Measurements from ENCODE around the gene SYT8.

GRCh38 chr11:1858576-1858975 lies 23.8 kb downstream of the SYT8 start:
- no peak for TF ChIP-seq CTCF (IDR thresholded peaks at IDR 0.05)
- no peak for TF ChIP-seq EZH2 (IDR thresholded peaks at IDR 0.05; ENCODE audit: borderline replicate concordance, insufficient read depth, low read depth, low read length, poor library complexity, severe bottlenecking)

All from B cell (primary cell).